Kasumi-1 (cell line): ENCODE measurements around the gene GPR22.

ENCODE experiments used
- DNase-seq, 2 experiments: peaks; one replicate each; lab custom pipeline; 2025; lab: John Stamatoyannopoulos, UW

Gene GPR22

GRCh38 chr7:107469929-107470328 is at the start of gene GPR22:
Gene GPR22, plus strand, starts transcription at chr7:107470057. Its CDS starts 4,004 bp downstream, at chr7:107474061.
- no peak for DNase-seq

GRCh38 chr7:107427462-107427861 is 42.4 kb upstream of the GPR22 start:
- DNase-seq = no peak

GRCh38 chr7:107428642-107429041 is 41.2 kb upstream of the GPR22 start:
- DNase-seq = no peak

GRCh38 chr7:107430057-107430456 is 39.8 kb upstream of the GPR22 start:
- DNase-seq = peak in 1 of 2 experiments; percentile 10

- DNase-seq = no peak
Measured at GRCh38 chr7:107432261-107432660, 37.6 kb upstream of the GPR22 start.

GRCh38 chr7:107435749-107436148 is 34.1 kb upstream of the GPR22 start:
- no peak for DNase-seq

GRCh38 chr7:107439025-107439424 is 30.8 kb upstream of the GPR22 start:
- no peak for DNase-seq

- DNase-seq = no peak
Measured at GRCh38 chr7:107441581-107442422, 28.1 kb upstream of the GPR22 start.

- DNase-seq = no peak
Measured at GRCh38 chr7:107442678-107443077, 27.2 kb upstream of the GPR22 start.

- no peak for DNase-seq
Measured at GRCh38 chr7:107446531-107446930, 23.3 kb upstream of the GPR22 start.

- no peak for DNase-seq
Measured at GRCh38 chr7:107446988-107447387, 22.9 kb upstream of the GPR22 start.

GRCh38 chr7:107450970-107451369 is 18.9 kb upstream of the GPR22 start:
- DNase-seq = no peak

- no peak for DNase-seq
Measured at GRCh38 chr7:107453388-107453787, 16.5 kb upstream of the GPR22 start.

GRCh38 chr7:107461938-107462533 is 7.8 kb upstream of the GPR22 start:
- no peak for DNase-seq

- peak; percentile 52 to 73 for DNase-seq
Measured at GRCh38 chr7:107463139-107464078, 6.4 kb upstream of the GPR22 start.

GRCh38 chr7:107464666-107465226 is 5.1 kb upstream of the GPR22 start:
- DNase-seq = no peak

- no peak for DNase-seq
Measured at GRCh38 chr7:107467972-107468371, 1.9 kb upstream of the GPR22 start.

GRCh38 chr7:107468824-107469223 is 1.0 kb upstream of the GPR22 start:
- DNase-seq = no peak

GRCh38 chr7:107471292-107472070 is 1.6 kb downstream of the GPR22 start:
- no peak for DNase-seq

- no peak for DNase-seq
Measured at GRCh38 chr7:107472116-107472515, 2.3 kb downstream of the GPR22 start.

GRCh38 chr7:107474104-107474521 is 4.3 kb downstream of the GPR22 start:
- no peak for DNase-seq
